Esophagus squamous epithelium (tissue), 5 donors: Measurements from ENCODE around the gene RBKS. TPM values are rescaled to one million over a fixed set of nuclear protein-coding genes. Genes with fewer than 3 reads are reported as not detected.
A peak's percentile ranks its signal among the peaks of the same experiment; 100 is the strongest.

ENCODE experiments used
- DNase-seq: peaks from one replicate; lab custom pipeline; 2025; lab: John Stamatoyannopoulos, UW
- H3K27ac ChIP-seq, 4 donors: fragments of 200-600 bp; sonication (generic); one replicate each; pipeline ENCODE4 v1.5.1; 2016 to 2019; ENCODE audit warnings: mild to moderate bottlenecking in 1 of 4
- H3K27me3 ChIP-seq, 4 donors: fragments of 200-600 bp; sonication (generic); 1 replicate in 3 of 4; 2 replicates in 1 of 4; pipeline versions ENCODE4 v1.5.1 to v1.6.0; 2017 to 2021; ENCODE audit warnings: antibody characterized with exemption in 1 of 4
- H3K36me3 ChIP-seq, 3 donors: fragments of 200-600 bp; sonication (generic); one replicate each; pipeline ENCODE4 v1.5.1; 2016 to 2019
- H3K4me1 ChIP-seq, 3 donors: fragments of 200-600 bp; sonication (generic); one replicate each; pipeline ENCODE4 v1.5.1; 2017 to 2019
- H3K4me3 ChIP-seq, 4 donors: fragments of 200-600 bp; sonication (generic); 1 replicate in 3 of 4; 2 replicates in 1 of 4; pipeline ENCODE4 v1.5.1; 2016 to 2019; ENCODE audit warnings: mild to moderate bottlenecking in 2 of 4, moderate library complexity in 1 of 4
- H3K9me3 ChIP-seq, 3 donors: fragments of 200-600 bp; sonication (generic); one replicate each; pipeline ENCODE4 v1.5.1; 2016 to 2019
- CTCF ChIP-seq, 6 experiments: fragments of 450-650 bp in 4 of 6; fragments of 200-600 bp in 2 of 6; sonication (generic) in 2 of 6; IDR thresholded peaks; one replicate each; pipeline ENCODE4 v1.5.1; 2016 to 2019; ENCODE audit warnings: antibody characterized with exemption in 6 of 6, mild to moderate bottlenecking in 4 of 6, moderate library complexity in 4 of 6
- POLR2A ChIP-seq, 4 donors: fragments of 450-650 bp; IDR thresholded peaks; one replicate each; pipeline ENCODE4 v1.6.1; 2017; ENCODE audit warnings: antibody characterized with exemption in 4 of 4, mild to moderate bottlenecking in 4 of 4, moderate library complexity in 3 of 4
- WGBS, 2 donors: methylation state at CpG; one replicate each; pipeline ENCODE4 v1.1.5; 2018; 5-methylcytosine and 5-hydroxymethylcytosine counted together
- intact Hi-C: fragments of 100-400 bp; cut with DNase I; formaldehyde crosslinking; loops from one replicate; pipeline ENCODE4 v1.15.0; 2022
- total RNA-seq, 4 donors: library from RNA; depleted of rRNA; stranded (reverse); fragments of >200 nt; gene quantifications; one replicate each; pipeline ENCODE4 v1.1.0, GENCODE V29; 2016
- donor health status: DM: yes; HTN: yes; CAD: no.

The RBKS gene
- total RNA-seq, 4 donors from 2014 or later, result 1.4 to 5.2 (median 1.6) TPM

- intact Hi-C loops, result no loop called here
- no peak for DNase-seq
Observed at GRCh38 chr2:27736890-27737204, 153.3 kb downstream of the RBKS start.

GRCh38 chr2:27736031-27736889 lies 153.9 kb downstream of the RBKS start:
- H3K4me1 ChIP-seq, result peaks cover 6 to 44% (median 17%) of the 10 kb centered on the region in 3 donors
- peak overlapping the region; percentile 40 to 68 (median 54) for H3K4me3 ChIP-seq
- no peak for TF ChIP-seq CTCF (IDR thresholded peaks at IDR 0.05)
- no peak for TF ChIP-seq POLR2A (IDR thresholded peaks at IDR 0.05)
- no peak for DNase-seq
- H3K27me3 ChIP-seq, result no peaks in the 10 kb centered on the region
- H3K36me3 ChIP-seq, result no peaks in the 10 kb centered on the region
- intact Hi-C loops, result no loop called here
- H3K9me3 ChIP-seq, result no peaks in the 10 kb centered on the region
- WGBS, 2 donors, result 72 to 74% methylated on average over 6 to 9 of the region's 10 CpGs
- H3K27ac ChIP-seq, result peak overlapping the region; percentile 85 to 88 (median 87)

More at GRCh38 chr2:27736890-27737204, 153.3 kb downstream of the RBKS start:
- H3K4me1 ChIP-seq, result peaks cover 6 to 39% (median 16%) of the 10 kb centered on the region in 3 donors
- TF ChIP-seq CTCF (IDR thresholded peaks at IDR 0.05), result no peak
- TF ChIP-seq POLR2A (IDR thresholded peaks at IDR 0.05), result no peak
- no peaks in the 10 kb centered on the region for H3K36me3 ChIP-seq
- 89 to 96% methylated on average over 3 to 6 of the region's 6 CpGs for WGBS, 2 donors
- no peaks in the 10 kb centered on the region for H3K9me3 ChIP-seq
- peak overlapping the region in 3 of 4 donors; percentile 28 to 88 (median 87) for H3K27ac ChIP-seq
- no peaks in the 10 kb centered on the region for H3K27me3 ChIP-seq
- H3K4me3 ChIP-seq, result no peak overlapping the region

- intact Hi-C loops, result no loop called here
- no peaks in the 10 kb centered on the region for H3K36me3 ChIP-seq
- DNase-seq, result no peak
- H3K4me3 ChIP-seq, result peak overlapping the region; percentile 40 to 68 (median 54)
- peaks cover 6 to 53% (median 26%) of the 10 kb centered on the region in 3 donors for H3K4me1 ChIP-seq
- H3K27ac ChIP-seq, result peak overlapping the region; percentile 85 to 88 (median 87)
- no peaks in the 10 kb centered on the region for H3K27me3 ChIP-seq
- TF ChIP-seq CTCF (IDR thresholded peaks at IDR 0.05), result peak in 2 of 6 experiments; percentile 8 to 36
- peak in 2 of 4 donors; percentile 48 to 69 for TF ChIP-seq POLR2A (IDR thresholded peaks at IDR 0.05)
- H3K9me3 ChIP-seq, result no peaks in the 10 kb centered on the region
- WGBS, 2 donors, result 0 to 8% methylated on average over 1 to 9 of the region's 51 CpGs
Observed at GRCh38 chr2:27735263-27735904, 154.8 kb downstream of the RBKS start.

GRCh38 chr2:27734305-27734704 lies 155.9 kb downstream of the RBKS start:
- intact Hi-C loops, result no loop called here
- no peak for TF ChIP-seq CTCF (IDR thresholded peaks at IDR 0.05)
- no peak for TF ChIP-seq POLR2A (IDR thresholded peaks at IDR 0.05)
- 53 to 78% methylated on average over 1 of the region's 1 CpG for WGBS, 2 donors
- DNase-seq, result no peak
- Histone ChIP-seq H3K27me3 (no peaks in the 10 kb centered on the region), H3K27ac (peak overlapping the region in 1 of 4 donors; percentile 88), H3K36me3 (no peaks in the 10 kb centered on the region), H3K4me1 (peaks cover 6 to 64% (median 32%) of the 10 kb centered on the region in 3 donors), H3K9me3 (no peaks in the 10 kb centered on the region), H3K4me3 (no peak overlapping the region)

Other genes starting within 250 kb of the RBKS start
- 10 to 100 TPM; 10.5 to 25.4 (median 14.2) TPM for gene SUPT7L, start 226.8 kb downstream of the RBKS start, total RNA-seq
- gene SLC4A1AP, start 226.5 kb downstream of the RBKS start, total RNA-seq, result 10 to 100 TPM; 15.4 to 27.0 (median 24.1) TPM
- 100 to 1,000 TPM in 1 of 4 donors, 10 to 100 TPM in 3; 50.4 to 114 (median 70.9) TPM for gene MRPL33, start 118.7 kb downstream of the RBKS start, total RNA-seq
- gene BABAM2, start 342 bp upstream of the RBKS start, total RNA-seq, result 10 to 100 TPM; 16.6 to 28.3 (median 24.3) TPM